Measurements from ENCODE around the gene OR6M1.

The OR6M1 gene

DNA sequence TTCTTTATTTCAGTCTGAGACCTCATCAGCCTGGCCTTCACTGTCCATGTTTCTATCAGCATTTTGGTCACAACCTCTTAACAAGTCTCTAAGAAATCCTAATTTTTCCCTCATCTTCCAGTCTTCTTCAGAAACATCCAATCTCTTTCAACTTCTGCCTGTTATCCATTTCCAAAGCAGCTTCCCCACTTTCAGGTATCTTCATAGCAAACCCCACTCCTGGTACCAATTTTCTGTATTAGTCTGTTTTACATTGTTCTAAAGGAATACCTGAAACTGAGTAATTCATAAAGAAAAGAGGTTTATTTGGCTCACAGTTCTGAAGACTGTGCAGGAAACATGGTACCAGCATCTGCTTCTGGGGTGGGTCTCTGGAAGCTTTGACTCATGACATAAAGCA lies 43.7 kb downstream of the OR6M1 start:
- H3K27me3 ChIP-seq = no peaks in the 10 kb centered on the region
- H3K27ac ChIP-seq = no peak overlapping the region
- no peaks in the 10 kb centered on the region for H3K4me1 ChIP-seq
- no peaks in the 10 kb centered on the region for H3K36me3 ChIP-seq
- TF ChIP-seq Cebpa-rat (IDR thresholded peaks at IDR 0.05) = no peak
- peaks cover 19% of the 10 kb centered on the region for H3K9me3 ChIP-seq
- H3K9ac ChIP-seq = no peak overlapping the region
- no peak overlapping the region for H3K4me2 ChIP-seq
- no peak overlapping the region for H3K4me3 ChIP-seq
- no peaks in the 10 kb centered on the region for H4K20me1 ChIP-seq

- H3K9ac ChIP-seq = no peak overlapping the region
- peaks cover 19% of the 10 kb centered on the region for H3K9me3 ChIP-seq
- H3K4me1 ChIP-seq = no peaks in the 10 kb centered on the region
- H3K27ac ChIP-seq = no peak overlapping the region
- TF ChIP-seq Cebpa-rat (IDR thresholded peaks at IDR 0.05) = no peak
- H3K36me3 ChIP-seq = no peaks in the 10 kb centered on the region
- no peaks in the 10 kb centered on the region for H3K27me3 ChIP-seq
- H3K4me3 ChIP-seq = no peak overlapping the region
- no peaks in the 10 kb centered on the region for H4K20me1 ChIP-seq
- H3K4me2 ChIP-seq = no peak overlapping the region
Observed at GRCh38 chr11:123760894-123761293, 45.3 kb downstream of the OR6M1 start.

DNA sequence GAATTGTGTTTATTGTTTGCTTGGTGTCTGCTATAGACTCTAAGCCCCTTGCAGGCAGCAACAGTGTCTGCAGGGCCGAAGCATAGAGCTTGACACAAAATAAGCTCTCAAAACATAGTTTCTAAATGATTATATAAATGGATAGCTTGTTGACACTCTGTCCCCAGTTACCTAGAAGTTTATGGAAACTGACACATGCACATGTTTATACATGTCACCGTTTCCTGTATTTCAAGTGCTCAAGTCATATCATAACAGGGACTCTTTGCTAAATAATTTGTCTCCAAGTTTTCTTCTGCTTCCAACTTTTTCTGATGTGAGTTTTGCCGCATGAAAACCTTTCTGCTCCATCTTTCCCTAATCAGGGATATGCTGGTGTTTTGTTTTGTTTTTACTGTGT lies 48.2 kb downstream of the OR6M1 start:
- Histone ChIP-seq H3K36me3 (no peaks in the 10 kb centered on the region), H3K9ac (no peak overlapping the region), H4K20me1 (no peaks in the 10 kb centered on the region), H3K9me3 (peaks cover 18% of the 10 kb centered on the region), H3K4me1 (no peaks in the 10 kb centered on the region), H3K27ac (no peak overlapping the region), H3K4me2 (no peak overlapping the region), H3K4me3 (no peak overlapping the region), H3K27me3 (no peaks in the 10 kb centered on the region)
- no peak for TF ChIP-seq Cebpa-rat (IDR thresholded peaks at IDR 0.05)

DNA sequence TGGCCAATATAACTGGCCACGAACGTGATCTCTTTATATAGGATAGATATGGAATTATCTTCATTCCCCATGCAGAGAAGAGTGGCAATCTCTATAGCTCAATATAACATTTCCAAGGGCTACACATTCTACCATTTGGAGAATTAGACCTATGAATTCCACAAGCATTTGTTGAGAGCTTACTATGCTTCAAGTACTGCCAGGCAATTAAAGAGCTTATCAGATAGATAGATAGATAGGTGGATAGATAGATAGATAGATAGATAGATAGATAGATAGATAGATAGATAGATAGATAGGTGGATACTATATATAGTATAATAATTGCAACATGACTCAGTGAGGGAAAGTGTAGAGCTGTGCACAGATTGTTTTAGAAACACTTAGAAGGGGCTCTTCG lies 50.3 kb downstream of the OR6M1 start:
- no peak overlapping the region for H3K4me2 ChIP-seq
- H3K27ac ChIP-seq = no peak overlapping the region
- TF ChIP-seq Cebpa-rat (IDR thresholded peaks at IDR 0.05) = no peak
- H4K20me1 ChIP-seq = no peaks in the 10 kb centered on the region
- H3K4me3 ChIP-seq = no peak overlapping the region
- H3K36me3 ChIP-seq = no peaks in the 10 kb centered on the region
- H3K9me3 ChIP-seq = no peaks in the 10 kb centered on the region
- no peaks in the 10 kb centered on the region for H3K27me3 ChIP-seq
- H3K4me1 ChIP-seq = no peaks in the 10 kb centered on the region
- H3K9ac ChIP-seq = no peak overlapping the region

All from BLaER1 (cell line).